HCEC 1CT (cell line): ENCODE data around the gene CER1.
"Not testable (repeated sequence)": the region's sequence is repeated elsewhere in the genome, so short reads cannot be mapped to it uniquely, and the experiment has no call there.

Experiments
- DNase-seq: peaks from one replicate; pipeline ENCODE4 v3.0.0-alpha.2; 2017

CER1 gene

DNA sequence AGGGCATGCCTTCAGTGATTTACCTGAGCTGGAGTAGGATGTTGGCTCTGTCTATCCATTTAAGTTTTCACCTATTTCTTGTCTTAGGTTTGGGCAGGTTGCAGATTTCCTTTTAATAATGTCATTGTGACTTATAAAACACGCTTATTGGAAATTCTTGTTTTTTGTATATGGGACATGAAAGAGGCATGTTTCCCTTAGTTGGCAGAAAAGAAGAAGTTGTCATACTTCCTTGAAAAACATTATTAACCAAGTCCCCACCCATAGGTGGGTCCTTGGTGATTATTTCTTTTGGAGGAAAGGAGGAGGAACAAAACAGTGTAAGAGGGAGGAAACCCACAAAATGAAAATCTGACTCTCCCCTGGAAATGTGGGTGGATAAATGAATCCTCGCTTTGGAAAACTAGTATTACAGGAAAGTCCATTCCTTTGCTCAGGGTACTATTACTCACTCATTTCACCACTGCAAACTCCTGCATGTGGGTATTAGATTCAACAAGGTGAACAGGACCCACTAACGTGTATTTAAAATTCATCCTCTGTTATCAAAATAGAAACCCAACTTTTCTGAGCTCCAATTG, 9.3 kb downstream of the CER1 start:
- DNase-seq, result no peak

GRCh38 chr9:14710804-14711203, 11.7 kb downstream of the CER1 start:
- peak; percentile 9 for DNase-seq

DNA sequence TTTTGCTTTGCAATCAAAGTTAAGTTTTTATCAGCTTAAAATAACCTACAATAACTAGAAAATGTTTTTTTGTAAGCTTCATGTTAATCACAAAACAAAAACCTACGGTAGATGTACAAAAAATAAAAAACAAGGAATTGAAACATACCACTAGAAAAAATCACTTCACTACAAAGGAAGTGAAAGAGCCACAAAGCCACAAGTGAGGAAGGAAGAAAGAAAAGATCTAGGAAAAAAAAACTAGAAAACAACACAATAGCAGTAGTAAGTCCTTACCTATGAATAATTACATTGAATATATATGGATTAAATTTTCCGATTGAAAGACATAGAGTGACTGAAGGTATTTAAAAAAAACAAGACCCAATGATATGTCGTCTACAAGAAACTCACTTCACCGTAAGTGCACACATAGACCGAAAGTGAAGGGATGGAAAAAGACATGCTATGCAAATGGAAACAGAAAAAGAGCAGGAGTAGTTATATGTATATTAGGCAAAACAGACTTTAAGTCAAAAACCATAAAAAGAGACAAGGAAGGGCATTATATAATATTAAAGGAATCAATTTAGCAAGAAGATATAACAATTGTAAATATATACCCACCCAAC, 15.9 kb downstream of the CER1 start:
- no peak for DNase-seq

DNA sequence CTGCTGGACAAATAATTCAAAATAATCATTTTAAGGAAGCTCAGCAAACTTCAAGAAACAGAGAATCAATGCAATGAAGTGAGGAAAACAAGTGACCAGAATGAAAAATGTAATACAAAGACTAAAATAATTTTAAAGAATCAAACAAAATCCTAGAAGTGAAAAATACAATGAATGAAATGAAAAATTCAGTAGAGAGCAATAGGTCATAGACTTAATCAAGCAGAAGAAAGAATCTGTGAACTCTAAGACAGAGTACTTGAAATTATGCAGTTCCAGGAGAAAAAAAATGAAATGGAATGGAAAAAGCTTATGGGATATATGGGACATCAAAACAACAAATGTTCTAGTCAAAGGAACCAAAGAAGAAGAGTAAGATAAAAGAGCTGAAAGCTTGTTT, 17.5 kb downstream of the CER1 start:
- no peak for DNase-seq

DNA sequence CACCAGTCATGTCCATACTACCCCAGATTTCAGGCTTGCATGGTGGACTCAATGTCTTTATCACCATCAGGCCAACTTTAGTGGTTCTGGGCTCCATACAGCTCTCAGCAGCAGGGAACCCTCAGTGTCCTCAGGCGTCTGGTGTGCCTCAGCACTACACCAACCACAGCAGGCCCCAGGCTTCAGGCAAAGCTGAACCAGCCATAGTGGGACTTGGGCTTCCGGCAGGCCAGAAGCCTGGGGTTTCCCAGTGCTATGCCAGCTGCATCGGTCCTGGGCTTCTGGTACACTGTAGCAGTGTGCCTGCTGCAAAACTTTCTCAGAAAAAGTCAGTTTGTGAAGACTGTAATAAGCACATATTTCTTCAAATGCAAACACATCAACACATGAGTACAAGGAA, 18.3 kb downstream of the CER1 start:
- DNase-seq, result no peak

DNA sequence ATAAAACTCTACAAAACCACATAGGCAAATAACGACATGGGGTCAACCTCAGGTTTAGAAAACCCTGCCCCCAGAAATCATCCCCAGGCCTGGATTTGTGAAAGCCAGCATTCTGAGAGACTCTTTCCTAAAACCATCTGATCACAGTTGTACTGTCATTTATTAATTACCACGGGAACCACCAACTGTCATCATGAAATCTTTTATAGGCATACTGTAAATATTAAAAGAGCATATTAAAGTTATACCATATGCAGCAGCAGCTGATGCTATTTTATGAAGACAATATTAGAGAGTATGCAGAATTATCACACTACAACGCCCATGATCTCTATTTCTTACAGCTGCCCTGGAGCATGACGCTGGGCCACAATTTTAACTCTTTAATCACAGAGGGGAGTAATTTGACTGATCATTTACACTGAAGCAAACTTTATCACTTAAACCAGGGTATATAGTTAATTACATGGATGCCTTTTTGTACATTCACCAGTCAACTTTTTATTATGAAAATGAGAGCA, 20.3 kb downstream of the CER1 start:
- DNase-seq, result no peak

DNA sequence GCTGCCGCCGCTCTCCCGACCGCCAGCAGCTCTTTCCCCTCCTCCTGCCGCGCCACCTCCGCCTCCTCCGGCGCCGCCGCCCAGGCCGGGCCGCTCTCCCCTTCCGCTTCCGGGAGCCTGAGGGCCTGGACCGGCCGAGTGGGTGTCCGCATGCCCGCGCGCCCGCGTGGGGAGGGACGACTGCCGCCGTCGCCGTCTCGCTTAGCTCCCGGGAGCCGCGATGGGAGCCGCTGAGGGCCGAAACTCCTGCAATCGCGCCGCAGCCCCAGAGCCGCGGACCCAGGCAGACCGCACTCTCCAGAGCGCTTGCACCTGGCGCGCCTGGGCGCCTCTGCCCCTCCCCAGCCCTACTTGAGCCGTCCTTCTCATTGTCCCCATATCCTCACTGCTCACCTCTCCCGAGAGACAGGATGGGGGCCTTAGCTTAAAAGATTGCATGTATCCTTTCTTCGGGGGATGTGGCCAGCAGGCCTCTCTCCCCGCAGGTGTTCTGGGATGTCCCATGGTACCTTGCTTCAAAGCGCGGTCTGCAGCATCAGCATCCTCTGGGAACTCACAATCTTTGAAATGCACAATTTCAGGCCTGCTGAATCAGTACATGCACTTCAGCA, 29.2 kb downstream of the CER1 start, which contains the start of gene ZDHHC21:
Gene ZDHHC21 (minus strand): TSS at position 182 of the 611 bp plus-strand sequence. CDS start 19,092 bp downstream, outside the sequence.
- DNase-seq, result peak; percentile 38

- no peak for DNase-seq
Measured at GRCh38 chr9:14692470-14693250, 29.9 kb downstream of the CER1 start.

DNA sequence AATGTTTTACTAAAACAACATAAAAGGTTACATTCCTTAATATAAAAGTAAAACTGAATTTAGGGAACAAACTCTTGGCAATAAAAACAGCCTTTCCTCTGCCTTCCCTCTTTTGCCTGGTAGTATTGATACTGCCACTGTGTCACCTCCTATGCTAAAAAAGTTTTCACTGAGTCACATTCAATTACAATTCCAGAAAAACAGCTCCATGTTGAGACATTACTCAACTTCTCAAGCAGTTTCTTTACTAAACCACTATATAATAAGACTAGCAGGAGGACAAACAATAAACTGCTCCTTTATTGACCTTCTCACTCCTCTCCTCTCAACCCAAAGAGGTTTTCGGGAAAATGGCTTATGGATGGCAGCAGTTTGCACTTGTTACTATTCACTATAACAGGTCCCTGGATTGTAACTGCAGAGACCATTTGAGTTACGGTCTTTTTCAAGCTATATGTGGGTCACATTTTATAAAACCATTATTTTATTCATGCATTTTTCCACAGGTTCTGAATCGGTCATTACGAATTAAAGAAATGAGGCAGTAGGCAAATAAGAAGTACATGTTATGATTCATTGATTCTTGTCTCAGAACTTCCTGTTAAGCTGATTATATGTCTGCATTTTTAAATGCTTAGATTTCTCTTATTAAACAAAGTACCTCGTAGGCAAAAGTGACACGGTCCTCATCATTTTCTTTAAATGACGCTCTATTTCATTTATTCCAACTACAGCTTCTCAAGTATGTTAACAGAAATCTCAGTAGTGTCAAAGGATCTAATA, 31.4 kb downstream of the CER1 start:
- DNase-seq, result no peak

DNA sequence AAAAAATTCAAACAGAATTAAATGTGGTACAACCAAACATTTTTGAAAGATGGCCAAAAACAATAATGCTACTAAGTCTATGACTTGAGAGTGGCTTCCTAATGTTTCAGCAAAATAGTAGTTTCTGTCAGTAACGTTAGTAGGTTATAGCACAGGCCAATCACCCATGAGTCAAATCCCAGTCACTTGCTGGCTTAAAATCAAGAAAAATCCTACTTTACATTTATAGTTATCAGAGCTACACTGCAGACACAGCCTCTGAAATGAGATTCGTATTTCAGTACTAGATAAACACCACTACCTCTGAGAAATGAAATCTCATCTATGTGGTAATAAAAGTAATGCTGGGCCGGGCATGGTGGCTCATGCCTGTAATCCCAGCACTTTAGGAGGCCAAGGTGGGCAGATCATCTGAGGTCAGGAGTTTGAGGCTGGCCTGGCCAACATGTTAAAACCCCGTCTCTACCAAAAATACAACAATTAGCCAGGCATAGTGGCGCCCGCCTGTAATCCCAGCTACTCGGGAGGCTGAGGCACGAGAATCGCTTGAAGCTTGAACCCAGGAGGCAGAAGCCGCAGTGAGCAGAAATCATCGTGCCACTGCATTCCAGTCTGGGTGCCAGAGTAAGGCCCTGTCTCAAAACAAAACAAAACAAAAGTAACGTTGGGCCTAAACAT, 35.4 kb downstream of the CER1 start:
- peak; percentile 90 for DNase-seq

DNA sequence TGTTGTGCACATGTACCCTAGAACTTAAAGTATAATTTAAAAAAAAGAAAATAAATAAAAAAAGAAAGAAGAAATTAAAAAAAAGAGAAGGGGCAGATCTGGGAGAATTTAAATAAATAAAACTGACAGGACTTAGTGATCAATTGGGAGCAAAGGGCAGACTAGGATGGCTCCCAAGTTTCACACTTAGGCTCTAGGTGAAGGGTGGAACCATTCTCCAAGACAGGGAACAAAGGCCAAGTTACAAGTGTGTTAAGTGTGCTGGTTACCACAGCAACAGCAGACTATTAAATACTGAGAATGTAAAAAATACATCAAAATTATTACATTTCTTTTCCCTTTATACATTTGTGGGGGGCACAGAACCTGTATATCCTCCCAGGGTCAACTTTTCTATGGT, 36.4 kb downstream of the CER1 start:
- no peak for DNase-seq

DNA sequence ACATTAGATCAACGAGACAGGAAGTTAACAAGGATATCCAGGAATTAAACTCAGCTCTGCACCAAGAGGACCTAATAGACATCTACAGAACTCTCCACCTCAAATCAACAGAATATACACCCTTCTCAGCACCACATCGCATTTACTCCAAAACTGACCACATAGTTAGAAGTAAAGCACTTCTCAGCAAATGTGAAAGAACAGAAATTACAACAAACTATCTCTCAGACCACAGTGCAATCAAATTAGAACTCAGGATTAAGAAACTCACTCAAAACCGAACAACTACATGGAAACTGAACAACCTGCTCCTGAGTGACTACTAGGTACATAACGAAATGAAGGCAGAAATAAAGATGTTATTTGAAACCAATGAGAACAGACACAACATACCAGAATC, 39.9 kb downstream of the CER1 start:
- DNase-seq, result not testable (repeated sequence)

- DNase-seq, result no peak
Measured at GRCh38 chr9:14678776-14679175, 43.8 kb downstream of the CER1 start.

- DNase-seq, result no peak
Measured at GRCh38 chr9:14677872-14678271, 44.7 kb downstream of the CER1 start.

- no peak for DNase-seq
Measured at GRCh38 chr9:14677396-14677795, 45.1 kb downstream of the CER1 start.

GRCh38 chr9:14674630-14675029, 47.9 kb downstream of the CER1 start:
- DNase-seq, result no peak

DNA sequence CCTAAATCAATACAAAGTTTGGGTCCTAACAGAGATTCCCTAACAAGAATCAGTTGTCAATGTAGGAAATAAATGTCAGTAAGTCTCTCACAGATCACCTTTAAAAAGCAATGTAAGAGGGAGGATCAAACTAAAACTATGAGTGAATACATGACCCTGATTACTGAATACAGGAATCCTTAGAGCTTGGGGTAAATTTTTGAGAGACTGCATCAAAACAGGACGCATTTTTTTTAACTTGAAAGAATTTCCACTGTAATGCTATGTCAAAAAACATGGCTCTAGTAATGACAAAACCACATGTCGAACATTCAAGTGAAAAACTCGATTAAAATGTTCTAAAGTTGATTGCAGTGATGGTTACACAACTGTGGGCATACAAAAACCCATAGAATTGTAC, 51.2 kb downstream of the CER1 start:
- DNase-seq, result no peak

DNA sequence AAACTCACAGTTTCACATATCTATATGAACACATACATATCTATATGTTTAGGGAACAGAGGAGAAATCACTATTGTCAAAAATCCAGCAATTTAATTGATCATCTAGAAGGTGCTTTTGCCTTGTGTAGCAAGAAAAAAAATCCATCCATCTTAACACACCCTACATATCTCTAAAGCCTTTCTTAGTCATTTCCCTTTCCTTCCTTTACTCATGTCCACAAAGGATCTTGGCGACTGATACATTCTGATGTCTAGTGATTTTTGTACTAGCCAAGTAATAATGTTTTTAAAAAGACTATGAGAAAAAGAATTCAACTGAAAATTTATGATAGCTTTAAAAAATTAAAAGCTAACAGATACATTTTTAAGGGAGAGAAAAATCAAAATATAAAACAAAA, 51.8 kb downstream of the CER1 start:
- peak; percentile 44 for DNase-seq
